HepG2 (cell line): ENCODE data around the gene TM4SF5. TPM values are rescaled to one million over a fixed set of nuclear protein-coding genes. Genes with fewer than 3 reads are reported as not detected.

Experiments used
- AGO2 ChIP-seq: fragments of 200-400 bp; formaldehyde crosslinking; optimal IDR thresholded peaks from 2 replicates; pipeline ENCODE3; 2017; ENCODE audit warnings: mild to moderate bottlenecking, low read depth, low read length, moderate library complexity
- ATF7-NPFF ChIP-seq: sonication (generic); formaldehyde crosslinking; IDR thresholded peaks from 2 replicates; pipeline ENCODE4 v1.8.1; 2023; ENCODE audit warnings: mild to moderate bottlenecking, low read depth, missing genetic modification reagents, moderate library complexity
- CEBPB ChIP-seq: IDR thresholded peaks from 2 replicates; pipeline ENCODE4 v1.6.1; 2011; ENCODE audit warnings: low read depth, low read length, improper control_type of control experiment, borderline replicate concordance
- DNMT1 ChIP-seq: sonication (generic); formaldehyde crosslinking; IDR thresholded peaks from 2 replicates; pipeline ENCODE4 v1.5.1; 2020; ENCODE audit warnings: mild to moderate bottlenecking, missing genetic modification reagents
- HMGA1 ChIP-seq: sonication (generic); formaldehyde crosslinking; conservative IDR thresholded peaks from 2 replicates; pipeline ENCODE4 v1.4.0; 2020; ENCODE audit warnings: missing genetic modification reagents
- HNRNPUL1 ChIP-seq: fragments of 200-400 bp; formaldehyde crosslinking; IDR thresholded peaks from 2 replicates; pipeline ENCODE4 v1.6.1; 2017; ENCODE audit warnings: low read depth, mild to moderate bottlenecking, low read length, moderate library complexity
- KDM2A ChIP-seq: sonication (generic); formaldehyde crosslinking; IDR thresholded peaks from 2 replicates; pipeline ENCODE4 v1.4.0; 2020; ENCODE audit warnings: low read depth, missing genetic modification reagents, borderline replicate concordance
- KLF13 ChIP-seq: sonication (generic); formaldehyde crosslinking; IDR thresholded peaks from 2 replicates; pipeline ENCODE4 v1.4.0; 2020; ENCODE audit warnings: mild to moderate bottlenecking, missing genetic modification reagents
- MTF2 ChIP-seq: sonication (generic); formaldehyde crosslinking; IDR thresholded peaks from 2 replicates; pipeline ENCODE4 v1.5.0; 2020; ENCODE audit warnings: missing genetic modification reagents, borderline replicate concordance
- NCOA1 ChIP-seq: sonication (generic); formaldehyde crosslinking; IDR thresholded peaks from 2 replicates; pipeline ENCODE4 v1.9.0; 2021; ENCODE audit warnings: missing genetic modification reagents
- RBFOX2 ChIP-seq: fragments of 200-400 bp; formaldehyde crosslinking; IDR thresholded peaks from 2 replicates; pipeline ENCODE4 v1.6.1; 2017; ENCODE audit warnings: low read depth, mild to moderate bottlenecking, low read length
- SP1 ChIP-seq, 2 experiments: fragments of 450-650 bp in 1 of 2; sonication (generic) in 1 of 2; formaldehyde crosslinking in 1 of 2; IDR thresholded peaks; 2 replicates each; pipeline versions ENCODE4 v1.4.0 to v1.6.1; 2016 to 2020; ENCODE audit warnings: missing genetic modification reagents in 1 of 2
- TCF7 ChIP-seq: sonication (generic); IDR thresholded peaks from 2 replicates; pipeline ENCODE4 v1.6.1; 2016; ENCODE audit warnings: antibody characterized with exemption, low read depth
- TOPORS ChIP-seq: sonication (generic); formaldehyde crosslinking; IDR thresholded peaks from 2 replicates; pipeline ENCODE4 v1.8.0; 2023; ENCODE audit warnings: mild to moderate bottlenecking, missing genetic modification reagents
- XBP1 ChIP-seq: sonication (generic); formaldehyde crosslinking; IDR thresholded peaks from 2 replicates; pipeline ENCODE4 v1.5.0; 2020; ENCODE audit warnings: missing genetic modification reagents
- ZKSCAN1 ChIP-seq: fragments of 150-350 bp; IDR thresholded peaks from 2 replicates; pipeline ENCODE4 v1.6.1; 2014; ENCODE audit warnings: low read length
- ZNF530 ChIP-seq: sonication (generic); formaldehyde crosslinking; IDR thresholded peaks from 2 replicates; pipeline ENCODE4 v1.5.0; 2020; ENCODE audit warnings: low read depth, mild to moderate bottlenecking, missing genetic modification reagents
- ZNF552 ChIP-seq: sonication (generic); formaldehyde crosslinking; IDR thresholded peaks from 2 replicates; pipeline ENCODE4 v1.9.0; 2022; ENCODE audit warnings: missing genetic modification reagents, mild to moderate bottlenecking, borderline replicate concordance
- ZNF562 ChIP-seq: sonication (generic); formaldehyde crosslinking; IDR thresholded peaks from 2 replicates; pipeline ENCODE4 v1.8.0; 2022; ENCODE audit warnings: missing genetic modification reagents, borderline replicate concordance
- polyA plus RNA-seq, 8 experiments: library from polyadenylated mRNA; depleted of rRNA in 3 of 8; stranded (reverse) in 7 of 8; unstranded in 1 of 8; fragments of >200 nt; fragmentation: Illumina TruSeq in 4 of 8; extraction: Trizol in 4 of 8; gene quantifications; 2 replicates each; pipeline versions ENCODE4 v1.2.1 to v1.2.3, GENCODE V29; 2011 to 2016; ENCODE audit warnings: low read depth in 4 of 8, missing spikeins in 1 of 8, mixed read lengths in 1 of 8; ENCODE audit not compliant: insufficient read depth in 1 of 8
- total RNA-seq, 5 experiments: library from RNA; depleted of rRNA; stranded (reverse); fragments of >200 nt; fragmentation: Illumina TruSeq; extraction: Trizol; gene quantifications; 2 replicates each; pipeline ENCODE4 v1.2.3, GENCODE V29; 2016; ENCODE audit warnings: low read depth in 1 of 5
- TF ChIP-seq, protein P1 (sequence below): sonication (generic); formaldehyde crosslinking; IDR thresholded peaks from 2 replicates; pipeline ENCODE4 v1.5.1; 2020; ENCODE audit warnings: mild to moderate bottlenecking, missing genetic modification reagents, moderate library complexity
- TF ChIP-seq, protein P2 (sequence below): sonication (generic); formaldehyde crosslinking; IDR thresholded peaks from 2 replicates; pipeline ENCODE4 v1.4.0; 2020; ENCODE audit warnings: mild to moderate bottlenecking, missing genetic modification reagents
- TF ChIP-seq, protein P3 (sequence below): sonication (generic); formaldehyde crosslinking; IDR thresholded peaks from 2 replicates; pipeline ENCODE4 v1.5.0; 2020; ENCODE audit warnings: missing genetic modification reagents, mild to moderate bottlenecking, borderline replicate concordance

TM4SF5 gene
- total and polyA plus RNA-seq, 2 of the 13 experiments (the other 11 are each of a cell fraction or from before 2014, with no cell fraction given): 30.1 to 126 TPM

DNA sequence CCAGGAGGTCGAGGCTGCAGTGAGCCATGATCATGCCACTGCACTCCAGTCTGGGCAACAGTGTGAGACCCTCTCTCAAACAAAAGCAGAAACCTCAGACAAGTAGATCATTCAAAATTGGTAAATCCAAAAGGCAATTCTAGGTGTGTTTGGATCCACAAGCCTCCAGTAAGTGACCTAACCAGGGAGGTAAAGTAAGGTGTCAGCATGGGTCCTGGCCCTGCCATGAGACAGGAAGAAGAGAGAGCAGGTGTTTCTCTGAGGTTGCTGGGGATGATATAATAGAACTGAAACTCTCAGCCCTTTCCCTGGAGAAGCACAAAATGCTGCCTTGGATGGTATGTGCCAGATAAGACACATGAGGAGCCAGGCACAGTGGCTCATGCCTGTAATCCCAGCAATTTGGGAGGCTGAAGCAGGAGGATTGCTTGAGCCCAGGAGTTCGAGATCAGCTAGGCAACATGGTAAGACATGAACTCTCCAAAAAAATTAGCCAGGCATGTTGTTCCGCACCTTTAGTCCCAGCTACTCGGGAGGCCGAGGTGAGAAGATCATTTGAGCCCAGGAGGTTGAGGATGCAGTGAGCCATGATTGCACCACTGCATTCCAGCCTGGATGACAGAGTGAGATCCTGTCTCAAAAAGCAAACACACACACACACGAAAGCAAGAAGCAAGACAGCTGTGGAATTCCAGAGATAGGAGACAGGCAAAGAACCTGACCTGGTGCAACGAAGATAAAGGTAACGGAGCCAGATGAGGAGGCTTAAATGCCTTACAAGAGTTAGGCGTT, 6.5 kb downstream of the TM4SF5 start (continued):
- TF ChIP-seq HNRNPUL1 (no peak), ZKSCAN1 (no peak), AGO2 (no peak), TOPORS (no peak), KDM2A (CRISPR knock-in tag) (peak; percentile 37; the same call in 1 of the 2 replicates), HMGA1 (CRISPR knock-in tag) (no peak), SP1 (IDR thresholded peaks at IDR 0.05) (no peak), SP1 (CRISPR knock-in tag; IDR thresholded peaks at IDR 0.05) (peak; percentile 43; the same call in 1 of the 2 replicates), ATF7-NPFF (CRISPR knock-in tag) (no peak), RBFOX2 (no peak), ZNF530 (CRISPR knock-in tag) (no peak), CEBPB (peak; percentile 93), ZNF552 (CRISPR knock-in tag) (no peak), NCOA1 (CRISPR knock-in tag) (no peak), DNMT1 (CRISPR knock-in tag) (no peak), ZNF562 (CRISPR knock-in tag) (no peak), KLF13 (no peak), XBP1 (CRISPR knock-in tag) (no peak), TCF7 (no peak), MTF2 (CRISPR knock-in tag) (no peak)
- TF ChIP-seq, protein P1, sequence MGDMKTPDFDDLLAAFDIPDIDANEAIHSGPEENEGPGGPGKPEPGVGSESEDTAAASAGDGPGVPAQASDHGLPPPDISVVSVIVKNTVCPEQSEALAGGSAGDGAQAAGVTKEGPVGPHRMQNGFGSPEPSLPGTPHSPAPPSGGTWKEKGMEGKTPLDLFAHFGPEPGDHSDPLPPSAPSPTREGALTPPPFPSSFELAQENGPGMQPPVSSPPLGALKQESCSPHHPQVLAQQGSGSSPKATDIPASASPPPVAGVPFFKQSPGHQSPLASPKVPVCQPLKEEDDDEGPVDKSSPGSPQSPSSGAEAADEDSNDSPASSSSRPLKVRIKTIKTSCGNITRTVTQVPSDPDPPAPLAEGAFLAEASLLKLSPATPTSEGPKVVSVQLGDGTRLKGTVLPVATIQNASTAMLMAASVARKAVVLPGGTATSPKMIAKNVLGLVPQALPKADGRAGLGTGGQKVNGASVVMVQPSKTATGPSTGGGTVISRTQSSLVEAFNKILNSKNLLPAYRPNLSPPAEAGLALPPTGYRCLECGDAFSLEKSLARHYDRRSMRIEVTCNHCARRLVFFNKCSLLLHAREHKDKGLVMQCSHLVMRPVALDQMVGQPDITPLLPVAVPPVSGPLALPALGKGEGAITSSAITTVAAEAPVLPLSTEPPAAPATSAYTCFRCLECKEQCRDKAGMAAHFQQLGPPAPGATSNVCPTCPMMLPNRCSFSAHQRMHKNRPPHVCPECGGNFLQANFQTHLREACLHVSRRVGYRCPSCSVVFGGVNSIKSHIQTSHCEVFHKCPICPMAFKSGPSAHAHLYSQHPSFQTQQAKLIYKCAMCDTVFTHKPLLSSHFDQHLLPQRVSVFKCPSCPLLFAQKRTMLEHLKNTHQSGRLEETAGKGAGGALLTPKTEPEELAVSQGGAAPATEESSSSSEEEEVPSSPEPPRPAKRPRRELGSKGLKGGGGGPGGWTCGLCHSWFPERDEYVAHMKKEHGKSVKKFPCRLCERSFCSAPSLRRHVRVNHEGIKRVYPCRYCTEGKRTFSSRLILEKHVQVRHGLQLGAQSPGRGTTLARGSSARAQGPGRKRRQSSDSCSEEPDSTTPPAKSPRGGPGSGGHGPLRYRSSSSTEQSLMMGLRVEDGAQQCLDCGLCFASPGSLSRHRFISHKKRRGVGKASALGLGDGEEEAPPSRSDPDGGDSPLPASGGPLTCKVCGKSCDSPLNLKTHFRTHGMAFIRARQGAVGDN (CRISPR knock-in tag): peak; percentile 55; the same call in 1 of the 2 replicates
- TF ChIP-seq, protein P2, sequence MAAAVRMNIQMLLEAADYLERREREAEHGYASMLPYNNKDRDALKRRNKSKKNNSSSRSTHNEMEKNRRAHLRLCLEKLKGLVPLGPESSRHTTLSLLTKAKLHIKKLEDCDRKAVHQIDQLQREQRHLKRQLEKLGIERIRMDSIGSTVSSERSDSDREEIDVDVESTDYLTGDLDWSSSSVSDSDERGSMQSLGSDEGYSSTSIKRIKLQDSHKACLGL (CRISPR knock-in tag): no peak
- TF ChIP-seq, protein P3, sequence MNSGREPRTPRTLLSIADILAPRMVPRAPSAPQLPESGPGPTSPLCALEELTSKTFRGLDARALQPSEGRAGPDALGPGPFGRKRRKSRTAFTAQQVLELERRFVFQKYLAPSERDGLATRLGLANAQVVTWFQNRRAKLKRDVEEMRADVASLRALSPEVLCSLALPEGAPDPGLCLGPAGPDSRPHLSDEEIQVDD: no peak
